Stimulated activated CD4-positive, alpha-beta T cell treated with anti-CD3 and anti-CD28 coated beads, Interleukin-15, amount 100 ng/mL, for 24 hours (primary cell): ENCODE results near the gene DENND4A.

Experiments used
- DNase-seq: peaks from one replicate; pipeline ENCODE4 v3.0.0-alpha.2; 2020

Gene DENND4A

GRCh38 chr15:65792138-65792987 lies at the start of gene DENND4A:
Gene DENND4A, minus strand, starts transcription at chr15:65792293. Its CDS starts 35,843 bp downstream, at chr15:65756450.
- peak; percentile 98 for DNase-seq

GRCh38 chr15:65841121-65841930 lies 49.2 kb upstream of the DENND4A start:
- DNase-seq, result no peak

GRCh38 chr15:65839985-65840384 lies 47.9 kb upstream of the DENND4A start:
- no peak for DNase-seq

- DNase-seq, result no peak
Observed at GRCh38 chr15:65839354-65839901, 47.3 kb upstream of the DENND4A start.

GRCh38 chr15:65837301-65838294 lies 45.5 kb upstream of the DENND4A start:
- no peak for DNase-seq

GRCh38 chr15:65836665-65837064 lies 44.6 kb upstream of the DENND4A start:
- DNase-seq, result no peak

GRCh38 chr15:65835447-65835846 lies 43.4 kb upstream of the DENND4A start:
- no peak for DNase-seq

GRCh38 chr15:65834603-65835282 lies 42.6 kb upstream of the DENND4A start:
- no peak for DNase-seq

- peak; percentile 31 for DNase-seq
Observed at GRCh38 chr15:65833501-65834205, 41.6 kb upstream of the DENND4A start.

GRCh38 chr15:65832549-65833364 lies 40.7 kb upstream of the DENND4A start:
- peak; percentile 51 for DNase-seq

- no peak for DNase-seq
Observed at GRCh38 chr15:65829130-65829764, 37.2 kb upstream of the DENND4A start.

GRCh38 chr15:65828585-65828984 lies 36.5 kb upstream of the DENND4A start:
- no peak for DNase-seq

- DNase-seq, result no peak
Observed at GRCh38 chr15:65827065-65827464, 35.0 kb upstream of the DENND4A start.

- DNase-seq, result no peak
Observed at GRCh38 chr15:65824941-65825544, 33.0 kb upstream of the DENND4A start.

GRCh38 chr15:65824031-65824743 lies 32.1 kb upstream of the DENND4A start:
- DNase-seq, result peak; percentile 19

- no peak for DNase-seq
Observed at GRCh38 chr15:65822316-65822715, 30.2 kb upstream of the DENND4A start.

GRCh38 chr15:65821070-65821469 lies 29.0 kb upstream of the DENND4A start:
- no peak for DNase-seq

- DNase-seq, result no peak
Observed at GRCh38 chr15:65819563-65819960, 27.5 kb upstream of the DENND4A start.
